GM21526 (cell line): ENCODE results near the gene ATP8A1.
"Not testable (repeated sequence)": the region's sequence is repeated elsewhere in the genome, so short reads cannot be mapped to it uniquely, and the experiment has no call there.

Experiments used
- ATAC-seq: cut with Tn5 transposase; IDR thresholded peaks from one replicate; pipeline ENCODE4 v1.9.1; 2021; ENCODE audit warnings: moderate library complexity; ENCODE audit not compliant: unreplicated experiment, low FRiP score

The ATP8A1 gene

DNA sequence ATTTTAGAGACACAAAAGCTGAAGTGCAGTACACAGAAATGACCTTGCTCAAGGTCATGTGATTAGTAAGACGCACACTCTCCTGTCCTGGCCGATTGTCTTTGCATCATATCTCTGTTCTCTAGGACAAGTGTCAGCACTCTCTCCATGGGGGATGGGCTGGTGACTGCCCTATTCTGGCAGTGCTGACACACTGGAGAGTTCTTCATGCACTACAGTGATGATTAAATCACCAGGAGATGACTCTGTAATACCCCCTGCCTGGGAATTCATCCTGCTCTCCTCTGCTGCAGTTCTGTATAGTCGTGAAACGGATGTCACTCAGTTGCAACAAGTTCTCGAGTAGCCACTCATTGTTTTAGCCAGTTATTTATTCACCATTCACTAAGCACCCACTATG, 264.9 kb downstream of the ATP8A1 start:
- ATAC-seq: no peak

DNA sequence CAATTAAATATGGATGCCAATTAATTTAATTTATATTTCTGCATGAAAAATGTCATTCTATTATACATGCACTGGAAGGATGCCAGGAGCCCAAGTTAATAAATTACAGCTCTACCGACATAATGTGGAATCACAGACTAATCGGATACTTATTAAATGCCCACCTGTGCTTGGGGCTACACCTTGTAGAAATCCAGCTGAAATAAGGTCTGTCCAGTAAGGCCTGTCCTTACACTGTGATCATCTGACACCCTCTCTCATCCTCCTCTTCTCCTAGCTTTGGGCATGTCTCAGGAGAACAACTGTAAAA, 265.6 kb downstream of the ATP8A1 start:
- ATAC-seq: no peak

DNA sequence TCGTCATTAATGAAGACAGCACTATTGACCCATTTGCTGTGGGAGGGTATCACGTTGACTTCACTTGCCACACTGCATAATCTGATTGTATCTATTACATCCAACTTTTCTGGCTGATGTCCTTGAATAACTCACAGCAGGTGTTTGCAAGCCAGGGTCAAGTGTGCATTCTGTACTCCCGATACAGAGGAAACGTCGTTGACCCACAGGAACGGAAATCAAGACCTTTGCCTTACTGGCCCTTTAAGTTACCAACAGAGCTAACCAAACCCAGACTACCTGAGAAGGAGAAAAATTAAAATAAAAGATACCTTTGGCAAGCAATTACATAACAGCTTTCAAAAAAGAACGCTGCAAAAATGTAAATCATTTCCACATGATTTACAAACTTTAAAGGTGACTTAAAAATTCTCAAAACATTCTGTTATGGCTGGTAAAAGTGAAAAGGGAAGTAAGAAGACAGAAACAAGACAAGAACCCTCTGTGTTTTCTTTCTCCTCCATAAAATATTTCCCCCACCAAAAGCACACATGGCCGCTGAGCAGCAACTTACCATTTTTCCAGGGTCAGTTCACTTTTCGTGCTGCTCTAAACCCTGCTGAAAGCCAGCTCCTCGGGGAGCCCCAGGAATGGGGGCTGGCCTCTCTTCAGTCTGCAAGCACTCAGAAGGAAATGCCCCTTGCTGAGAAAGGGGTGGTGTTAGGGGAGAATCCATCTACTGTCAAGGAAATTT, 266.1 kb downstream of the ATP8A1 start:
- ATAC-seq: no peak

DNA sequence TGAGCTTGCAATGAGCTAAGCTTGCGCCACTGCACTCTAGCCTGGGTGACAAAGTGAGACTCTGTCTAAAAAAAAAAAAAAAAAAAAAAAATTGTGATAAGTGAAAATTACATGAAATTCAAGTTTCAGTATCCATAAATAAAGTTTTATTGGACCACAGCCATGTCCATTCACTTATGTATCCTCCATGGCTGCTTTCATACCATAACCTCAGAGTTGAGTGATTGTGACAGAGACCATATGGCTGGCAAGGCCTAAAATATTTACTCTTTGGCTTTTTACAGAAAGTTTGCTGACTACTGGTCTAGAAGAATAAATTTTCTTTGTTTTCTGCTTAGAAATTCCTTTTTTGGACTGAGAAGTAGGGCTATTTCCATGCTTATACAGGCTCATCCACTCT, 271.4 kb downstream of the ATP8A1 start:
- ATAC-seq: no peak

DNA sequence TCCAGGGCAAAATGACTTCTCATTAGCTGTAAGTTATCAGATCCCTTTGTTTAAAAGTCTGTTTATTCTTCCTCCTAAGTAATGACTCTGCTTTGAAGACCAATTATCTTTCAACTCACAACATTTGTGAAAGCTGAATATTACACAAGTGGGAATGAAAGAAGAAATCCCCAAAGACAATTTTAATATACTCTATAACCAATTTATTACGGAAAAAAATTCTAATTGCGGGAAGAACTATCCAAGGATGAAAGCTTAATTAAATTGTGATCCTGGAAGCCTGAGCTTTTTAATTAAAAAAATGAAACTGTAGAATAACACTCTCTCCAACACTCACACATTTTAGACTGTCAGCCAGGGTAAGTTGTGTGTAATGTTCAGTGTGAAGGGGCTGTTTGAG, 275.2 kb downstream of the ATP8A1 start:
- ATAC-seq: no peak

DNA sequence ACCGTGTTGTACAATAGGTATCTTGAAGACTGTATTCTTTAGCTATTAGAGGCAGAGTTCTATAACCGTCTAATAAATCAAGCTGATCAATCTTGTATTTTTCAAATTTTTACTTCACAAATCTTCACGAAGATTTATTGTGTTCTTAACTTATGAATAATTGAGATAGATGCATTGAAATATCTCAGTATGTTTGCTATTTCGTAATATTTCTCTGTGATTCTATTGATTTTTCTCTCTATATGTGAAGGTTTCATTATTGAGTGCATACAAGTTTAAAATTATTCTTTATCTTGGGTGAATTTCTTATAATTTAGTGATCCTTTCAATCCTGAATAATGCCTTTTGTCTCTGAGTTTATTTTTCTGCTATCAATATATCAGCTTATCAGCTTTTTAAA, 279.4 kb downstream of the ATP8A1 start:
- no peak for ATAC-seq

DNA sequence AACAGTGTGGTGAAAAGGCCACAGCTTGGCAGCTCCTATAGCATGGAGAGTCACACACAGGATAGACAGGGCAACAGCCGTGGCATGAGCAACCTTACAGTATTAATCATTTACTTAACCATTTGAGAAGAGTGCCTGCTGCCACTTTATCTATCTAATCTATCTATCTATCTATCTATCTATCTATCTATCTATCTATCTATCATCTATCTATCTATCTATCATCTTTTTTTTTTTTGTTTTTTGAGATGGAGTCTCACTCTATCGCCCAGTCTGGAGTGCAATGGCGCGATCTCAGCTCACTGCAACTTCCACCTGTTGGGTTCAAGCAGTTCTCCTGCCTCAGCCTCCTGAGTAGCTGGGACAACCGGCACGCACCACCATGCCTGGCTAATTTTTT, 284.6 kb downstream of the ATP8A1 start:
- ATAC-seq: not testable (repeated sequence)

DNA sequence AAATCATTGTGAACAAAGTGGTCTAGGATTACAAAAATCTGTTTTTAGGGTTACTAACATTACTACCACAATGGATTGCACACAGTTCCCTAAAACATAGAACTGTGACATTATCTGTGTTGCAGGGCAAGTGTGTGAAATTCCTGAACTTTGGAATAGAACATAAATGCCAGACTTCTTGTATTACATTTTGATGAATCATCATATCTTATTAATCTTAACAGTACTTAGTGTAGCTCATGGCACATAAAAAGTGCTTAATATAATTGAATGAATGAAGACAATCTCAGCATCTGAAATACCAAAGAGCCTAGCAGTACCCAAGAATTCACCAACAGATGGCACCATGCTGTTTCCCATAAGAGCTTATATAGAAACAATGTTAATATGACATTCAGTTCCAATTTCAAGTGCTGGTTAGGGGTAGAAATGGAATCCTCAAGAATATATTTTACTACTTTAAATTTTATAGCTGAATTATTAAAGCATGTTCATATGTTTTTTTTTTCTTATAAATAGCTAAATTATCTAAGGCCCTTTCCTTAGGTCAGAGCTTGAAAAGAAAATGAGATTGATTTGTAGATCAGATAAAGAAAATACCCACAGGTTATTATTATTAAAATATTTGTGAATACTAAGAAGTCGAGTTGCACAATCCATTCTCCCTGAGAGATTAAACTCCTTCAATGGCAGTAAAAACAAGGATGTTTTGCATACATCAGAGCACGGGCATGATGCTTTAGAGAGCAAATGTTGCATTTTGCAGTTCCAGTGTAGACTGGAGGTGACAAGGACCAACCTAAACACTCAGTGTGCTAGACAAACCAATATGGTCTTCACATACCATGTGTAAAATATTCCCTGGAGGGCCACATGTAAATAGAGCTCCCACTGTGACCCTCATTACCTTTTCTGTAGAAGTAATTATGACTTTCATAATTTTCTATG, 285.3 kb downstream of the ATP8A1 start:
- ATAC-seq: peak; percentile 68

DNA sequence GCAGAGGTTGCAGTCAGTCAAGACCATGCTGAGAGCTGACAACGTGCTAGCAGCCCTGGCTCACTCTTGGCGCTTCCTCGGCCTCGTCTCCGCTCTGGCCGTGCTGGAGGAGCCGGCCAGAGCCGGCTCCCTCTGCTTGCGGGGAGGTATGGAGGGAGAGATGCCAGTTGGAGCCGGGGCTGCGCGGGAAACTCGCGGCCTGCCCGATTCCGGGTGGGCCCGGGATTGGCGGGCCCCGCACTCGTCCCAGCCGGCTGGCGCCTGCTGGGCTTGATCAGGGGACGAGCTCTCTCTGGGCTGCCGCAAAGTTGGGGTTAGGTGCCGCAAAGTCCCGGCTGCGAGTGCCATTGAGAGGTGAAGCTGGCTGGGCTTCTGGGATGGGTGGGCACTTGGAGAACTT, 287.4 kb downstream of the ATP8A1 start:
- no peak for ATAC-seq

DNA sequence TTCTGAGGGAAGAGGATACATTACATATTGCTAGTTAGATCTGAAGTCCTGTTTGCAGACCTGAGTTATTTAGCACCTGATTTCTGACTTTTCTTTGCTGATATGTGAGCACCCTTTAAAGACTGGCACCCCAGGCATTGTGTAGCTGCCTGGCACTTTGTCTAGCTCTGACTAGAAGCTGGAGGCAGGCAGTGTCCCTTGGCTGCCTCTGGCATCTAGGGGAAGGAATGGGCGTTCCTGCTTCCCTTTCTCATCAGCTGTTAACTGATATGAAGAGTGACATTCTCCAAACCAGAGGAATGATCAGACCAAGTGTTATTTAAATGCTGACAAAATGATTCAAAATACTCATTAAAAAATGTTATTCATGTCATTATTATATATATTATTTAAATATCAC, 289.9 kb downstream of the ATP8A1 start:
- ATAC-seq: no peak

DNA sequence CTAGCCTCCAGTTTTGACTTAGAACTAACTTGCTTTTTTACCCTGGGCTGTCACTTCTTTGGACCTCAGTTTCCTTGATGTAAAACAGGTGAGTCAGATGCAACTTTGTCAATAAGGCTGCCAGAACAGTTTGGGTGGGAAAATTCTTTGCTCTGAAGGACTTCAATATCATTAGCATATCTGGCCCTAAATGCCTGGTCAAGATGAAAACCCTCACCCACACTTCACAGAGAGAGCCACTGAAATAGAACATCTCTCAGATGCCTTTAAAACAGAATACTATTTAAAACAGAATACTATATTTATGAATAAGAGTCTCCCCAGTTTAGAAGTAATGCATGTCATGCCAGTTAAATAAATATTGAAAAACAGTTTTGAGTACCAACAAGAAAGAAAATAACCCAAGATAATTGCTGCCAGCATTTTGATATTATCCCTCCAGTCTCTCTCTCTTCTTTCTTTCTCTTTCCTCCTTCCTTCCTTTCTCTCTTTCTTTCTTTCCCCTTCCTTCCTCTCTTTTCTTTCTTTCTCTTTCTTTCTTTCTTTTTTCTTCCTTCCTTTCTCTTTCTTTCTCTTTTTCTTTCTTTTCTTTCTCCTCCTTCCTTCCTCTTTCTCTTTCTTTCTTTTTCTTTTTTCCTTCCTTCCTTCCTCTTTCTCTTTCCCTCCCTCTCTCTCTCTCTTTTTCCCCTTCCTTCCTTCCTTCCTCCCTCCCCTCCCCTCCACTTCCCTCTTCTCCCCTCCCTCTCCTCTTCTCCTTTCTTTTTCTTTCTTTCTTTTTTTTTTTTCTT, 292.4 kb downstream of the ATP8A1 start:
- ATAC-seq: no peak

DNA sequence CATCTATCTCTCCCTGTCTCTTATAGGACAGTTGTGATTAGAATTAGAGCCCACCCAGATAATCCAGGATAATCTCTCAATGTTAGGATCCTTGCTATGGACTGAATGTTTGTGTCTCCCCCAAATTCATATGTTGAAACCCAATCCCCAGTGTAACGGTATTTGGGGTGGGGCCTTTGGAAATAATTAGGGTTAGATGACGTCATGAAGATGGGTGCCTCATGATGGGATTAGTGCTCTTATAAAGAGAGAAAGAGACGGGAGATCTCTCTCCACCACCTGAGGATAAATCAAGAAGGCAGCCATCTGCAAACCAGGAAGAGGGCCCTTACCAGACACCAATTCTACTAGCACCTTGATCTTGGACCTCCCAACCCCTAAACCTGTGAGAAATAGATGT, 293.3 kb downstream of the ATP8A1 start:
- no peak for ATAC-seq

DNA sequence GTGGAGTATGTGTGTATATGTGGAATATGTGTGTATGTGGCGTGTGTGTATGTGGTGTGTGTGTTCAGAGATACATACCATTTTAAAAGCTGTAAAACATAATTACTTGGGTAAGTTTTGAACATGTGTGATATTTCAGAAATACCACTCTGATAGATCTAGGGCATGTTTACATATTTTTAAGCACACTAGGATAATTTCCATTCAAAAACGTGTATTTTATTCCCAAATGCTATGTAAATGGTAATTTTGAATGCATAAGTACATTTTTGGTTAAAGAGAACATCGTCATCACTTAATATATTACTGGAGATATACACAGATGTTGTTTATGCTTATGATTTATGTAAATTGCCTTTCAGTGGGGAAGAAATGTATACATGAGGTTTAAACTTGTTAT, 294.3 kb downstream of the ATP8A1 start:
- ATAC-seq: no peak

DNA sequence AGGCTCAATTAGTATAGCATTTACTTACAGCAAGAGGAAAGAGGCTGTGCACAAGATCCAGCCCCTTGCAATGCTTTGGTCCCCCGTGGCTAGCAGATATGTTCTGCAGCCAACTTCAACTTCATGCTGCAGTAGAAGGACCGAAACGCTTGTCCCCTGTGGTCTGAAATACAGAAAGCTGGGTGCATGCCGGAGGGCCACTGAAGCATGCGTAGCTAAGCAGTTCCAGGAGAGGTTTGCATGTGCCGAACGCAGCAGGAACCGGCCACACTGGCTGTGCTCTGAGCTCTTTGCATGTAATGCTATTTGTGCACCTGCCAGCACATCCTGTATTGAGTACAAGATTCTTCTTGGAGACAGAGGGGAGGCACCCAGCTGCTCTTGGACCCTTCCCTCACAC, 295.4 kb downstream of the ATP8A1 start:
- no peak for ATAC-seq

DNA sequence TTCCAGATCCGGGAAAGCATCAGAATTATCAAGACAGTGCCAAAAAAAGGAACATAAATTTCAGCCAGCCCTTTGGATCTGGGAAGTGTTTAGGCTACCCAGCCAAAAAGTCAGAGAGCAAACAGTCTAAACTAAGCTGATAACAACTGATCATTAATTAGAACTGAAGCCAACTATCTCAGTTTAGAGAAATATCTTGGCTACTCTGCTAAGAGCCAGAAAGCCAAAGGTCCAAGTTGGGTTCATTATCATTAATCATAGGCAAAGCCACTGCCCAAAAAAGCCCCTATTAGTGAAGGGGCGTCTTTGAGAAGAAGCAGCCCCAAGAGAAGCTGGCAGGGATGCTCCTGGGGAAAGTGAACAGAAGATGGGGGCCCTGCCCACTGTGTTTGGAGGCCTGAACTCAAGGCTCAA, 296.6 kb downstream of the ATP8A1 start:
- ATAC-seq: no peak

DNA sequence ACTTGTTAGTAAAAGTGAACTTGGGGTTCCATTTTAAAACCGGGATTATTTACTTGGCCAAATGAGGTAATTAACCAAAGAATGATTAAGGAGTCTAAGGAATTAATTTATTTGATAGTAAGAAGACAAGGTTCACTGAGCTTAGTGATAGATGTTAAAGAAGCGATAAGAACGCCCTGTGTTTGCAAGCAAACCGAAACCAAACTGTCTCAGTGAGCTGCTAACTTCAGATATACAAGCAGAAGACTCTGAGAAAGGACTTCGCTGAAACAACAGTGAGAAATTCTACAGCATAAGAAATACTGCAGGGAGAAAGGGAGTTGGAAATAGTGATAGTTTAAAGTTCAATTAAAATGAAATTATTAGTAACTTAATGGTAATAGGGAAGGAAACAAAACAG, 297.2 kb downstream of the ATP8A1 start:
- no peak for ATAC-seq
